GM21526 (cell line): ENCODE measurements around the gene EWSR1.
"Not testable (repeated sequence)": the region's sequence is repeated elsewhere in the genome, so short reads cannot be mapped to it uniquely, and the experiment has no call there.

Experiments
- ATAC-seq: cut with Tn5 transposase; IDR thresholded peaks from one replicate; pipeline ENCODE4 v1.9.1; 2021; ENCODE audit warnings: moderate library complexity; ENCODE audit not compliant: unreplicated experiment, low FRiP score

Gene EWSR1

GRCh38 chr22:29267858-29268510, at the start of gene EWSR1, which contains the start of gene RHBDD3:
Gene EWSR1 (plus strand): TSS chr22:29268268. CDS start chr22:29268337, 69 bp downstream.
Gene RHBDD3 (minus strand): TSS chr22:29267981. CDS start chr22:29265626, 2,355 bp downstream.
- ATAC-seq = peak; percentile 64

- no peak for ATAC-seq
These were observed 49.2 kb upstream of the EWSR1 start for GRCh38 chr22:29218758-29219408.

- ATAC-seq = not testable (repeated sequence)
These were observed 48.7 kb upstream of the EWSR1 start for GRCh38 chr22:29219409-29219782.

GRCh38 chr22:29219881-29220670, 48.0 kb upstream of the EWSR1 start:
- no peak for ATAC-seq

- ATAC-seq = no peak
These were observed 43.8 kb upstream of the EWSR1 start for GRCh38 chr22:29224121-29224858.

- ATAC-seq = no peak
These were observed 43.1 kb upstream of the EWSR1 start for GRCh38 chr22:29224859-29225410.

GRCh38 chr22:29225422-29226090, 42.5 kb upstream of the EWSR1 start:
- ATAC-seq = no peak

GRCh38 chr22:29226351-29226981, 41.6 kb upstream of the EWSR1 start:
- no peak for ATAC-seq

GRCh38 chr22:29230972-29231875, 36.8 kb upstream of the EWSR1 start:
- ATAC-seq = no peak

GRCh38 chr22:29231971-29232959, 35.8 kb upstream of the EWSR1 start:
- no peak for ATAC-seq

GRCh38 chr22:29233277-29233877, 34.7 kb upstream of the EWSR1 start:
- ATAC-seq = no peak

GRCh38 chr22:29240481-29240880, 27.6 kb upstream of the EWSR1 start:
- not testable (repeated sequence) for ATAC-seq

GRCh38 chr22:29243874-29244446, 24.1 kb upstream of the EWSR1 start:
- no peak for ATAC-seq

- no peak for ATAC-seq
These were observed 23.1 kb upstream of the EWSR1 start for GRCh38 chr22:29244785-29245625.

- no peak for ATAC-seq
These were observed 22.3 kb upstream of the EWSR1 start for GRCh38 chr22:29245626-29246385.
